Mesenchymal stem cell (in vitro differentiated cells and primary cell): ENCODE data around the gene POLR3B.

Experiments
- DNase-seq: peaks from one replicate; pipeline ENCODE4 v3.0.0-alpha.2; 2013
- H2AFZ ChIP-seq: one replicate; pipeline ENCODE4 v1.6.1; 2013; ENCODE audit warnings: low read depth, mild to moderate bottlenecking, control low read depth, inconsistent platforms, low read length, moderate library complexity
- H2AK5ac ChIP-seq: 2 replicates; pipeline ENCODE4 v1.6.1; 2013; ENCODE audit warnings: low read length, moderate library complexity, mild to moderate bottlenecking, inconsistent platforms; ENCODE audit not compliant: severe bottlenecking
- H2BK120ac ChIP-seq: one replicate; pipeline ENCODE4 v1.6.1; 2013; ENCODE audit warnings: low read depth, mild to moderate bottlenecking, inconsistent platforms, low read length, moderate library complexity
- H2BK12ac ChIP-seq, 2 experiments: one replicate each; pipeline ENCODE4 v1.6.1; 2013; ENCODE audit warnings: inconsistent platforms in 2 of 2, low read length in 2 of 2, mild to moderate bottlenecking in 2 of 2, moderate library complexity in 2 of 2, control low read depth in 1 of 2
- H2BK15ac ChIP-seq: one replicate; pipeline ENCODE4 v1.6.1; 2013; ENCODE audit warnings: mild to moderate bottlenecking, low read depth, inconsistent platforms; ENCODE audit not compliant: poor library complexity, severe bottlenecking
- H2BK5ac ChIP-seq: 2 replicates; pipeline ENCODE4 v1.6.1; 2013; ENCODE audit warnings: low read depth, mild to moderate bottlenecking, low read length, control low read depth, inconsistent platforms; ENCODE audit not compliant: poor library complexity, severe bottlenecking
- H3K14ac ChIP-seq, 2 experiments: one replicate each; pipeline ENCODE4 v1.6.1; 2013; ENCODE audit warnings: inconsistent platforms in 2 of 2, low read length in 2 of 2, control low read depth in 1 of 2, mild to moderate bottlenecking in 1 of 2, moderate library complexity in 1 of 2
- H3K18ac ChIP-seq, 2 experiments: one replicate each; pipeline ENCODE4 v1.6.1; 2013; ENCODE audit warnings: inconsistent platforms in 2 of 2, low read length in 2 of 2, control low read depth in 1 of 2, low read depth in 1 of 2, mild to moderate bottlenecking in 1 of 2
- H3K23ac ChIP-seq, 2 experiments: one replicate each; pipeline ENCODE4 v1.6.1; 2013; ENCODE audit warnings: inconsistent platforms in 2 of 2, low read length in 2 of 2, mild to moderate bottlenecking in 2 of 2, moderate library complexity in 2 of 2, control low read depth in 1 of 2
- H3K27ac ChIP-seq: 2 replicates; pipeline ENCODE4 v1.5.1; 2013; ENCODE audit warnings: mild to moderate bottlenecking, moderate library complexity, low read length, control low read depth, inconsistent platforms; ENCODE audit not compliant: poor library complexity, severe bottlenecking
- H3K27me3 ChIP-seq, 2 experiments: 2 replicates each; pipeline versions ENCODE4 v1.6.1 to v1.7.0; 2013; ENCODE audit warnings: low read length in 2 of 2, mild to moderate bottlenecking in 2 of 2, moderate library complexity in 2 of 2, control low read depth in 1 of 2, inconsistent platforms in 1 of 2; ENCODE audit not compliant: control insufficient read depth in 1 of 2, insufficient read depth in 1 of 2
- H3K36me3 ChIP-seq, 2 experiments: 2 replicates each; pipeline versions ENCODE4 v1.6.1 to v1.7.0; 2013; ENCODE audit warnings: low read length in 2 of 2, control low read depth in 1 of 2, inconsistent platforms in 1 of 2, low read depth in 1 of 2, mild to moderate bottlenecking in 1 of 2; ENCODE audit not compliant: insufficient read depth in 2 of 2, control insufficient read depth in 1 of 2
- H3K4ac ChIP-seq, 2 experiments: one replicate each; pipeline ENCODE4 v1.6.1; 2013; ENCODE audit warnings: inconsistent platforms in 2 of 2, low read length in 2 of 2, mild to moderate bottlenecking in 2 of 2, moderate library complexity in 2 of 2, control low read depth in 1 of 2, low read depth in 1 of 2
- H3K4me1 ChIP-seq: 2 replicates; pipeline ENCODE4 v1.6.1; 2013; ENCODE audit warnings: low read depth, low read length, control low read depth; ENCODE audit not compliant: control insufficient read depth, insufficient read depth
- H3K4me2 ChIP-seq: 2 replicates; pipeline ENCODE4 v1.6.1; 2013; ENCODE audit warnings: low read length, mild to moderate bottlenecking, inconsistent platforms; ENCODE audit not compliant: poor library complexity, severe bottlenecking
- H3K4me3 ChIP-seq, 2 experiments: 2 replicates each; pipeline versions ENCODE4 v1.5.1 to v1.7.0; 2013; ENCODE audit warnings: low read length in 2 of 2, mild to moderate bottlenecking in 2 of 2, control low read depth in 1 of 2, low read depth in 1 of 2; ENCODE audit not compliant: insufficient read depth in 1 of 2
- H3K79me1 ChIP-seq: replicated peaks from 2 replicates; pipeline ENCODE4 v1.6.1; 2013; ENCODE audit warnings: mild to moderate bottlenecking, control low read depth, low read length, inconsistent platforms; ENCODE audit not compliant: poor library complexity, severe bottlenecking
- H3K9ac ChIP-seq: 2 replicates; pipeline ENCODE4 v1.7.0; 2013; ENCODE audit warnings: mild to moderate bottlenecking, low read length, moderate library complexity
- H3K9me3 ChIP-seq: 2 replicates; pipeline ENCODE4 v1.7.0; 2013; ENCODE audit warnings: mild to moderate bottlenecking, low read length; ENCODE audit not compliant: control insufficient read depth
- H4K8ac ChIP-seq: one replicate; pipeline ENCODE4 v1.6.1; 2013; ENCODE audit warnings: inconsistent platforms, mild to moderate bottlenecking, low read length, moderate library complexity
- H4K91ac ChIP-seq: one replicate; pipeline ENCODE4 v1.6.1; 2013; ENCODE audit warnings: mild to moderate bottlenecking, low read length, inconsistent platforms
- WGBS: methylation state at CpG from one replicate; pipeline ENCODE4 v1.1.7; 2013; ENCODE audit warnings: mixed read lengths; 5-methylcytosine and 5-hydroxymethylcytosine counted together

Gene POLR3B

DNA sequence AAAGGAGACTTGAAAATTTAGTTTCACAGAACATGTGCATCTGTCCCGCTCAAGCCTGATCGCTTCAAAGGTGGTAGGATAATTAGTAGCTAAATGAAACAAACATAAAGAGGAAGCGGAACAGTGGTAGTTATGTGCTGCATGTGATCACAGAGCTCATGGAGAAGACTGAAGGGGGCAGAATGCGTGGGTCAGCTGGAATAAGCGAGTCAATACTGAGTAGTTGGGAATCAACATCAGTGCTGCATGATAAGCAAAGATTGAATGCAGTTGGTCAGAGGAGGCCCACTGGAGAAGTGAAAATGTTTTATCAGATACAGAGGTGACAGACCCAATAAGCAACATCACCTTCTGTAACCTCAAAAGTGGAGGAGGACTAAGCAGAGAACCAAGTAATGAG lies 130.1 kb downstream of the POLR3B start:
- Histone ChIP-seq H2BK15ac (no peak overlapping the region), H2BK12ac (no peak overlapping the region), H3K36me3 (no peaks in the 10 kb centered on the region), H2AK5ac (no peak overlapping the region), H3K79me1 (no peaks in the 10 kb centered on the region), H4K8ac (no peak overlapping the region), H2BK120ac (no peak overlapping the region), H3K18ac (no peak overlapping the region), H3K14ac (no peak overlapping the region), H3K9ac (no peak overlapping the region), H3K27ac (no peak overlapping the region), H3K23ac (no peak overlapping the region), H3K9me3 (no peaks in the 10 kb centered on the region), H2BK5ac (no peak overlapping the region), H4K91ac (no peak overlapping the region), H3K4me2 (no peak overlapping the region), H3K4me3 (no peak overlapping the region), H3K4ac (no peak overlapping the region), H3K27me3 (no peaks in the 10 kb centered on the region), H2AFZ (no peak overlapping the region), H3K4me1 (no peaks in the 10 kb centered on the region)
- no peak for DNase-seq
- 98% methylated on average over 5 of the region's 5 CpGs for WGBS

DNA sequence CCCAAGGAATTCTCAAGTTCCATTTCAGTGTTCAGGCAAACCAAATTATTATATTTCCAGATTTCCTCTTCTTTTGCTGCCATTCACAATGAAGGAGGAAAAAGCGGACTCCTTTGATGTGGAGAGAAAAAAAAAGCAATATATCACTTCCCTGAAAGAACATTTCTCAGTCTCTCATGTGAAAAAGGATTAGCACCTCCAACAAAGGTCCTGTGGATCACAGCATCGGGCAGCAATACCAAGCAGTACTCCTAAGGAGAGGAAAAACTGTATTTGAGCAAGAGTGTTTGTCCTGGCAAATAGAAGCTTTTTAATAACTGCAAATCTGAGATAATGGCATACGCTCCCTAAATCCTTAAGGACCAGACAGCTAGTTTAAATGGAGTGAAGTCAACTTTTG lies 131.3 kb downstream of the POLR3B start:
- Histone ChIP-seq H3K23ac (no peak overlapping the region), H2AK5ac (no peak overlapping the region), H2BK120ac (no peak overlapping the region), H4K8ac (no peak overlapping the region), H3K9me3 (no peaks in the 10 kb centered on the region), H2BK12ac (no peak overlapping the region), H3K27ac (no peak overlapping the region), H3K4me3 (no peak overlapping the region), H3K27me3 (no peaks in the 10 kb centered on the region), H3K4ac (no peak overlapping the region), H2AFZ (no peak overlapping the region), H4K91ac (no peak overlapping the region), H3K36me3 (no peaks in the 10 kb centered on the region), H3K79me1 (no peaks in the 10 kb centered on the region), H3K18ac (no peak overlapping the region), H2BK15ac (no peak overlapping the region), H3K4me1 (no peaks in the 10 kb centered on the region), H3K9ac (no peak overlapping the region), H2BK5ac (no peak overlapping the region), H3K14ac (no peak overlapping the region), H3K4me2 (no peak overlapping the region)
- WGBS = 100% methylated on average over 1 of the region's 3 CpGs
- DNase-seq = no peak

DNA sequence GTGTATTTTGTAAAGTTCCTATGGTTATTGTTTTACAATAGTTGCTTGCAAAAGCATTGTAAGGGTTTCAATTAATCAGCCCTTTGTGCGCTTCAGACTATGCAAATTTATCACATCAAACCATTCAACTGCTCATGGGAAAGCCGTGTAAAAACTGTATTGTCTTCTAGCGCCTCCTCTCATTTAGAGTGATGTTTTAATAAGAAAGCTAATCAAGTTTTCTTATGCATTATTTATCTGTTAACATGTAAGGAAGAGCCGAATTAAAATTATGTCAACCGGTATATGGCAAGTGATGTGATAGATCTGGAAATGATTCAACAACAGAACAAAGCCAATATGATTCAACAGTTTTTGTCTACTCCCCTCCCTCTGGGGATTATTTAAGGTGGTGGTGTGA lies 132.7 kb downstream of the POLR3B start:
- no peak overlapping the region for H3K23ac ChIP-seq
- no peaks in the 10 kb centered on the region for H3K27me3 ChIP-seq
- no peaks in the 10 kb centered on the region for H3K79me1 ChIP-seq
- no peak overlapping the region for H4K8ac ChIP-seq
- H3K4me3 ChIP-seq = no peak overlapping the region
- H3K9ac ChIP-seq = no peak overlapping the region
- H3K4ac ChIP-seq = no peak overlapping the region
- no peak overlapping the region for H2AK5ac ChIP-seq
- H2BK15ac ChIP-seq = no peak overlapping the region
- no peak overlapping the region for H4K91ac ChIP-seq
- no peak overlapping the region for H3K4me2 ChIP-seq
- H2BK120ac ChIP-seq = no peak overlapping the region
- H3K36me3 ChIP-seq = no peaks in the 10 kb centered on the region
- no peaks in the 10 kb centered on the region for H3K9me3 ChIP-seq
- H3K14ac ChIP-seq = no peak overlapping the region
- no peak overlapping the region for H2BK12ac ChIP-seq
- no peak for DNase-seq
- no peak overlapping the region for H2AFZ ChIP-seq
- H3K4me1 ChIP-seq = peaks cover 3% of the 10 kb centered on the region
- no peak overlapping the region for H2BK5ac ChIP-seq
- no peak overlapping the region for H3K27ac ChIP-seq
- H3K18ac ChIP-seq = no peak overlapping the region
- WGBS = 100% methylated on average over 2 of the region's 5 CpGs

GRCh38 chr12:106492857-106493256 lies 135.3 kb downstream of the POLR3B start:
- no peak overlapping the region for H3K4me3 ChIP-seq
- no peak overlapping the region for H3K27ac ChIP-seq
- no peak overlapping the region for H2AFZ ChIP-seq
- no peaks in the 10 kb centered on the region for H3K79me1 ChIP-seq
- no peak for DNase-seq
- H3K23ac ChIP-seq = no peak overlapping the region
- H4K91ac ChIP-seq = no peak overlapping the region
- H3K9ac ChIP-seq = no peak overlapping the region
- H2BK12ac ChIP-seq = no peak overlapping the region
- no CpG with 5 or more reads among the region's 2 CpGs for WGBS
- H4K8ac ChIP-seq = no peak overlapping the region
- no peak overlapping the region for H2BK15ac ChIP-seq
- H3K14ac ChIP-seq = no peak overlapping the region
- no peak overlapping the region for H2BK5ac ChIP-seq
- H3K4me2 ChIP-seq = no peak overlapping the region
- no peak overlapping the region for H3K4ac ChIP-seq
- no peak overlapping the region for H2AK5ac ChIP-seq
- H3K27me3 ChIP-seq = no peaks in the 10 kb centered on the region
- H2BK120ac ChIP-seq = no peak overlapping the region
- H3K9me3 ChIP-seq = no peaks in the 10 kb centered on the region
- H3K4me1 ChIP-seq = peaks cover 3% of the 10 kb centered on the region
- H3K36me3 ChIP-seq = peaks cover 3 to 22% of the 10 kb centered on the region in 2 experiments
- H3K18ac ChIP-seq = no peak overlapping the region
